Body of pancreas (tissue), 4 donors: ENCODE measurements around the gene MGAM2. TPM values are rescaled to one million over a fixed set of nuclear protein-coding genes. Genes with fewer than 3 reads are reported as not detected.

Source experiments
- ATAC-seq: fragments of 150-250 bp; one replicate; pipeline ENCODE4 v1.9.1; 2016
- DNase-seq, 4 donors: peaks; one replicate each; pipeline ENCODE4 v3.0.0-alpha.2; 2019
- H3K27ac ChIP-seq, 4 donors: fragments of 200-600 bp; sonication (generic); 1 replicate in 3 of 4; 2 replicates in 1 of 4; pipeline versions ENCODE4 v1.5.1 to v1.6.1; 2016 to 2019; ENCODE audit warnings: mild to moderate bottlenecking in 1 of 4, mixed read lengths in 1 of 4, moderate library complexity in 1 of 4
- H3K27me3 ChIP-seq, 2 donors: fragments of 200-600 bp; sonication (generic); one replicate each; pipeline ENCODE4 v1.6.0; 2016; ENCODE audit warnings: mild to moderate bottlenecking in 1 of 2
- H3K36me3 ChIP-seq, 2 donors: fragments of 200-600 bp; sonication (generic); replicated peaks in 1 of 2; 2 replicates each; pipeline ENCODE4 v1.5.1; 2016; ENCODE audit warnings: low read depth in 2 of 2; ENCODE audit not compliant: insufficient read depth in 1 of 2
- H3K4me1 ChIP-seq: fragments of 200-600 bp; sonication (generic); one replicate; pipeline ENCODE4 v1.6.0; 2016
- H3K4me3 ChIP-seq, 2 donors: fragments of 200-600 bp; sonication (generic); 1 replicate in 1 of 2; 2 replicates in 1 of 2; pipeline ENCODE4 v1.5.1; 2016 to 2019
- H3K9me3 ChIP-seq, 3 donors: fragments of 200-600 bp; sonication (generic); 1 replicate in 2 of 3; 2 replicates in 1 of 3; pipeline ENCODE4 v1.5.1; 2016
- CTCF ChIP-seq, 7 experiments: fragments of 450-650 bp in 4 of 7; fragments of 200-600 bp in 3 of 7; sonication (generic) in 3 of 7; IDR thresholded peaks; one replicate each; pipeline ENCODE4 v1.5.1; 2016 to 2019; ENCODE audit warnings: antibody characterized with exemption in 7 of 7
- POLR2A ChIP-seq, 3 donors: fragments of 450-650 bp; IDR thresholded peaks; one replicate each; pipeline ENCODE4 v1.6.1; 2016; ENCODE audit warnings: antibody characterized with exemption in 3 of 3, mild to moderate bottlenecking in 2 of 3
- WGBS, 2 donors: methylation state at CpG; one replicate each; pipeline ENCODE4 v1.1.5; 2017; 5-methylcytosine and 5-hydroxymethylcytosine counted together
- intact Hi-C: fragments of 100-400 bp; cut with DNase I; formaldehyde crosslinking; loops from one replicate; pipeline ENCODE4 v1.15.1; 2023
- total RNA-seq, 2 donors: library from RNA; depleted of rRNA; stranded (reverse); fragments of >200 nt; gene quantifications; one replicate each; pipeline ENCODE4 v1.1.0, GENCODE V29; 2016

Gene MGAM2
- total RNA-seq, 2 donors from 2014 or later: 9.3 to 10.9 TPM

- no peak for DNase-seq
- WGBS, 2 donors: 62 to 73% methylated on average over 9 of the region's 9 CpGs
- no peaks in the 10 kb centered on the region for H3K27me3 ChIP-seq
- no peak overlapping the region for H3K4me3 ChIP-seq
- intact Hi-C loops: no loop called here
- TF ChIP-seq POLR2A (IDR thresholded peaks at IDR 0.05): no peak
- TF ChIP-seq CTCF (IDR thresholded peaks at IDR 0.05): no peak
- no peaks in the 10 kb centered on the region for H3K36me3 ChIP-seq
- no peaks in the 10 kb centered on the region for H3K9me3 ChIP-seq
- ATAC-seq: no peak
- H3K27ac ChIP-seq: no peak overlapping the region
- H3K4me1 ChIP-seq: no peaks in the 10 kb centered on the region
These were observed 84.7 kb downstream of the MGAM2 start for GRCh38 chr7:142196066-142196840.

GRCh38 chr7:142200206-142200605, 88.7 kb downstream of the MGAM2 start:
- no peaks in the 10 kb centered on the region for H3K27me3 ChIP-seq
- no peak overlapping the region for H3K27ac ChIP-seq
- no peaks in the 10 kb centered on the region for H3K9me3 ChIP-seq
- DNase-seq (no peak), ATAC-seq (no peak)
- H3K4me3 ChIP-seq: no peak overlapping the region
- H3K36me3 ChIP-seq: no peaks in the 10 kb centered on the region
- WGBS, 2 donors: 80 to 83% methylated on average over 1 of the region's 1 CpG
- no peaks in the 10 kb centered on the region for H3K4me1 ChIP-seq
- TF ChIP-seq POLR2A (IDR thresholded peaks at IDR 0.05) (no peak), CTCF (IDR thresholded peaks at IDR 0.05) (no peak)
- intact Hi-C loops: no loop called here

GRCh38 chr7:142228537-142229104, 117.1 kb downstream of the MGAM2 start:
- ATAC-seq: no peak
- WGBS, 2 donors: 30 to 65% methylated on average over 1 of the region's 1 CpG
- intact Hi-C loops: no loop called here

GRCh38 chr7:142231716-142232115, 120.2 kb downstream of the MGAM2 start:
- no peak overlapping the region for H3K27ac ChIP-seq
- H3K36me3 ChIP-seq: no peaks in the 10 kb centered on the region
- TF ChIP-seq POLR2A (IDR thresholded peaks at IDR 0.05) (no peak), CTCF (IDR thresholded peaks at IDR 0.05) (no peak)
- intact Hi-C loops: no loop called here
- no peaks in the 10 kb centered on the region for H3K27me3 ChIP-seq
- H3K4me1 ChIP-seq: no peaks in the 10 kb centered on the region
- H3K9me3 ChIP-seq: no peaks in the 10 kb centered on the region
- H3K4me3 ChIP-seq: no peak overlapping the region
- DNase-seq (no peak), ATAC-seq (no peak)
- 44 to 61% methylated on average over 4 to 7 of the region's 7 CpGs for WGBS, 2 donors

More at GRCh38 chr7:142228537-142229104, 117.1 kb downstream of the MGAM2 start:
- Histone ChIP-seq H3K9me3 (no peaks in the 10 kb centered on the region), H3K27me3 (no peaks in the 10 kb centered on the region), H3K4me3 (no peak overlapping the region), H3K36me3 (no peaks in the 10 kb centered on the region), H3K4me1 (no peaks in the 10 kb centered on the region), H3K27ac (no peak overlapping the region)
- no peak for TF ChIP-seq CTCF (IDR thresholded peaks at IDR 0.05)
- TF ChIP-seq POLR2A (IDR thresholded peaks at IDR 0.05): no peak
- DNase-seq: no peak
